Skin epidermis (tissue), 12 donors: ENCODE results near the gene RGS16.

Experiments used
- H3K27ac ChIP-seq, 21 experiments: fragments of 200-600 bp; sonication (generic) in 11 of 21; one replicate each; pipeline ENCODE4 v1.5.0; 2020; ENCODE audit warnings: mild to moderate bottlenecking in 3 of 21, inconsistent platforms in 2 of 21, moderate library complexity in 2 of 21
- H3K4me3 ChIP-seq, 7 experiments: fragments of 200-600 bp; sonication (generic) in 2 of 7; one replicate each; pipeline ENCODE4 v1.5.0; 2020; ENCODE audit warnings: inconsistent platforms in 2 of 7, mild to moderate bottlenecking in 2 of 7, moderate library complexity in 1 of 7

Gene RGS16

DNA sequence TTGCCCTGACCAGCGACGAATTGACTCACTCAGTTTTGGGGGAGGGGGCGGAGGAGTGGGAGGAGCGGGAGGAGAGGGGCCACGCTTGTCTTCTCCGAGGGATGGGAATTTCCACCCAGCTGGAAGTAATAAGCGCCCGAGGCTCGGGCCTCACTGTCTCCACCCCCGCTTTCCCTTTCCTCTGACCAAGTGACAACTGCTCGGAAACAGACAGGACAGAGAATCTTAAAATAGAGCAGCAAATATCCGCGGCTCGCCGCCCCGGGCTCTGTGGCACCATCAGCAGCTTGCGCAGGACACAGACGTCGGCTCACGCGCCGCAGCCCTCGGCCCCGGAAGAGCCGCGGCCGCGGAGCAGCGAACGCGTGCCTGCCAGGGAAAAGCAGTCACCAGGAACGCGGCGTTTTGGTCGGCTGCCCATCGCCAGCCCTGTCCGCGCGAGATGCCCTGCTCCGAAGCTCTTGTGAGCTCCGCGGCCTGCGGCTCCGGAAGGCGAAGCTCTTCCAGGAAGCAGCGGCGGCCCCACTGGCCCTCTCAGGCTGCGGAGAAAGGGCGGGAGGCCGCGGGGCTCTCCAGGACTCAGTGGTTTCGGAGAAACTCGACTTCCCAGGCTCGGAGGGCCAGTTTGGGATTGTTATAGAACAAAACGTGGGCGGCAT, 10.7 kb upstream of the RGS16 start:
- H3K4me3 ChIP-seq = peak overlapping the region; percentile 17 to 46 (median 39)
- H3K27ac ChIP-seq = peak overlapping the region; percentile 49 to 98 (median 88)

DNA sequence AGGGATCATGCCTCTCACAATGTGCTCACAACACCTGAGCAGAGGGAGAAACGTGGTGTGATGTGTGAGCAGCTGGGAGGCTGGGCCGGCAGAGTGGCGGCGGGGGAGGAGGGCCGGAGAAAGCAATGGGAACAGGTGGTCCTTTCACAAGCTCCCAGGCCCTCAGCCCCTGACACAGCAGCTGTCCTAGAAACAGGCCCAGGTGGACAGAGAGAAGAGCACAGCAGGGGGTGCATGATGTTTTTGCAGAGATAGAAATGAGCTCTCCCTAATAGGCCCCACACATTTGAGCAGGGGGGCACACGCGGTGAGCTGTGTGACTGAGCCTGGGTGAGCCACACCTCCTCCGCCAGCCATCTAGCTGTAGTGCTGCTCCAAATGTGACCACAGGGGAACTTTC, 7.6 kb upstream of the RGS16 start:
- Histone ChIP-seq H3K27ac (no peak overlapping the region), H3K4me3 (no peak overlapping the region)

DNA sequence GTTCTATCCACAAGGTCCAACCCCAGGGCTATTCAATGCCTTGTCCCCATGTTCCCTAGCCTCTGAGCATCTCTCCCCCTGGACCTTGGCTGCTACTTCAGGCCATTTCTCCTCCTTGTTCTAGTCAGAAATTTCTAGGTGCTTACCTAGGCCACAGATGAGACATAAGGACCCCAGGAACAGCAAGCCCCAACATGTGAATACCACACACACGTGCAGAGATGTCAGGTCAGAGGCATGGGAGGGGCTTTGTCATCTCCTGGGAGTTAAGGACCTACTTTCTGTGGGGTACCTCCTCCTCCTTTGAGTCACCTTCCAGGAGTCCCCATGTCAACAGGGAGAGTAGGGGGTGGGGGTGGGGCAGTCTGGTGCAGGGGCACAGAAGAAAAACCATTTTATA, 7.1 kb upstream of the RGS16 start:
- Histone ChIP-seq H3K27ac (no peak overlapping the region), H3K4me3 (no peak overlapping the region)

DNA sequence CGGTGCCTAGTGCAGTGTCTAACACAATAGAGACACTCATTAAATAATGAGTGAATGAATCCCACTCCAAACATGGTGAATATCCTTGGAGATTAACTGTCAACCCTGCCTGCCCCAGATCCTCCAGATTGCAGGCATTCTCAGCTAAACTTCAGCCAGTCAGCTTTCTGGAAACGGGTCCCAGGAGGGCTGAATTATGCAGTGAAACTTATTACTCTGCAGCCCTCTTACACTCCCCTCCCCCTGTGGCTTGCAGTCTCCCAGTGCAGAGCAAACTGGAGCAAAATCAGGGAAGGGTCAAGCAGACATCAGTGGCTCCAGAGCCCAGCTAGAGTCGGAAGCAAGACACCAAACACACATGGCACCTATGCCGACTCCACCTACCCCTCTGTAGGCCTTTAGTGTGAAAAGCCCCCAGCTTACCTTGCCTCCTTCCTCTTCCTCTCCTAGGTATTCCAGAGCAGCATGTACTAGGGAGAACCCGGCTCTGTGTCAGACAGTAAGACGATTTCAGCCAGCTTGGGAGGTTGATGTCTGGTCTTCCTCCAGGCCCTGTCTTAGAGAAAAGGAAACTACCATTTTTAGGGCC, 6.5 kb upstream of the RGS16 start:
- Histone ChIP-seq H3K27ac (no peak overlapping the region), H3K4me3 (no peak overlapping the region)

DNA sequence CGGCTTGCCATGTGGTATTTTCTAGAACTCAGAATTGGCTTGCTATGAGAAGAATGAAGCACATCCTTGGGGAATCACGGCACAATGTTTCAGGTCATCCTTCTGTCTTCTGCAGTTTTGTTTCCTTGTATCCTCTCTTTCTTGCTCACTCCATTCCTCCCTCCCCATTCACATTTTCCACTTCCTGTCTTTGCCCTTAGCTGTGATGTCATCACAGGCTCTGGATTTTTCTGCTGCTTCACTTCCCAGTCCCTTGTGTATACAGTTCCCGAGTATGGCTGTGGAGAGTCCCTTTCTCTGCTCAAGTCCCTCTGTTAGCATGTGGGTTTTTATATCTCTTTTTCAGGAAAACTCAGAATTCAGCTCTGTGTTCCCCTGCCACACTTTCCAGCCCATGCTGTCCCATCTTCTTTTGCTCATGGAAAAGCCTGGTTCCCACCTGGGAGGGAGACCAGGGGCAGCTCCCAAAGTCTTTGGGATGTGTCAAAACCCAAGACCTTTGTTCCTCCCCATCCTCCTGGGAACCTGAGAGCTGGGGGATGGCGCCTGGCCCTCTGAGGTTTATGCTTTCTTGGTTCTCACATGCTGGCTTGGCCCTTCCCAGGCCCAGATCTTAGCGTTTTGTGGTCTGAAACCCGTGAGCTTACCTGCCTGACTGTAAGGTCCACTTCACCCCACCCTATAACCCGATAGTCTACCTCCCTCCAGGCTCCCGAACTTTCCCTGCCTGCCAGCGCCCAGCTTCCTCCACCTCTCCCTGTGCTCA, 4.8 kb upstream of the RGS16 start:
- Histone ChIP-seq H3K4me3 (no peak overlapping the region), H3K27ac (peak overlapping the region in 5 of 21 experiments; percentile 4 to 39 (median 32))

DNA sequence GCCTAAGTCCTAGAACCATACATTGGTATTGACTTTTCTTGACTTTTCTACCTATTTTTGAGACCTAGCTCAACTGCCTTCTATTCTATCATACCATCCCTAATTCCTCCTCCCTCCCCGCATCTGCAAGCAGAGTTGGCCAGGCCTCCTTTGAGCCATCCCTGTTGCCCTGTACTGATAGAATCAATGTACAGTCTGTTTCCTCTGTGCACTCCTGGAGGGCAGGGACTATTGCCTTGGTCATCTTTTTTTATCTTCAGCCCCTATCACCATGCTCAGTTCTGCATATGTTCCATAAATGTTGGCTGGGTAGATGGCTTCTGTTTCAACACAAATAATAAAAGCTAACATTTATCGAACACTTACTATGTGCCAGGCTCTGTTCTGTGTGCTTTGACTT, 4.0 kb upstream of the RGS16 start:
- Histone ChIP-seq H3K4me3 (no peak overlapping the region), H3K27ac (no peak overlapping the region)

DNA sequence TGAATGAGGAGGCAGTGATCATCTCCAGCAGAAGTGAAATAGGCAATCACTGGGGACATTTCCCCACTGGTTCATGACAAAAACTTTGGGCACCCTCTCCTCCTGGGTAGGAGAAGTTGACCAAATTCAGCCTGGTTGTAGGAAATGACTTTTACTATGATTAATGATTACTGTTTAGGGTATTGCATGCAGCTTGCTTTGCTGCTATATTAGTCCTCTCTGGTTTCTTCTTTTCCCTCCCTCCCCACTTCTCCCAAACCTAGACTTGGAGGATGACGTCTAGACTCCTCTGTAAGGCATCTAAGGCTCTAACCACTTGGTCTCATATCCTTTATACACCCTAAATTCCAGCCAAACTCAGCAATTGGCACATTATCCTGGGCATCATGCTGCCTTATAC, 3.4 kb upstream of the RGS16 start:
- Histone ChIP-seq H3K27ac (no peak overlapping the region), H3K4me3 (no peak overlapping the region)

DNA sequence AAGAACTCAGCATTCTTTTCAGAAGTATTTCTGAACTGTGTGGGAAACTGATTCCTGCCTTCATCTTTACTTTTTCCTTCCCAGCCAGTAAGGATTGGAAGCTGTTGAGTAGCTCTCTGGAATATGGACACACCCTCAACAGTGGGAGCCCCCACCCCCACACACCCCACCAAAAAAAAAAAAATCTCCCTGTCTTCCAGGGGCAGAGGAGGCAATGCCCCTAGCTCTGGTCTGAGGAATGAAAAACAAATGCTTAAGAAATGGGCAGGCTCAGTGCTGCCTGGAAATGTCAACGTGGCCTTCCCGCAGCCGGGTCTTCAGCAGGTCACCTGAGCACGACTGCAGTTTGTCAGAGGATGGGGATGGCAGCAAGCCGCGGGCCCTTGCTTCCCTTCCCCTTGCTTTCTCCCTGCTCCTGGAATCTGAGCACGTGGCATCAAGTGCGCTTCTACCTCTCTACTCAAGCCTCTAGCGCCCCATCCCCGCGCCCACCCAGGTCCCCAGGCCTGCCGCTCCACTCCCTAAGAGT, 479 bp downstream of the RGS16 start:
- Histone ChIP-seq H3K4me3 (peak overlapping the region; percentile 30 to 63 (median 51)), H3K27ac (peak overlapping the region in 20 of 21 experiments; percentile 3 to 86 (median 62))

DNA sequence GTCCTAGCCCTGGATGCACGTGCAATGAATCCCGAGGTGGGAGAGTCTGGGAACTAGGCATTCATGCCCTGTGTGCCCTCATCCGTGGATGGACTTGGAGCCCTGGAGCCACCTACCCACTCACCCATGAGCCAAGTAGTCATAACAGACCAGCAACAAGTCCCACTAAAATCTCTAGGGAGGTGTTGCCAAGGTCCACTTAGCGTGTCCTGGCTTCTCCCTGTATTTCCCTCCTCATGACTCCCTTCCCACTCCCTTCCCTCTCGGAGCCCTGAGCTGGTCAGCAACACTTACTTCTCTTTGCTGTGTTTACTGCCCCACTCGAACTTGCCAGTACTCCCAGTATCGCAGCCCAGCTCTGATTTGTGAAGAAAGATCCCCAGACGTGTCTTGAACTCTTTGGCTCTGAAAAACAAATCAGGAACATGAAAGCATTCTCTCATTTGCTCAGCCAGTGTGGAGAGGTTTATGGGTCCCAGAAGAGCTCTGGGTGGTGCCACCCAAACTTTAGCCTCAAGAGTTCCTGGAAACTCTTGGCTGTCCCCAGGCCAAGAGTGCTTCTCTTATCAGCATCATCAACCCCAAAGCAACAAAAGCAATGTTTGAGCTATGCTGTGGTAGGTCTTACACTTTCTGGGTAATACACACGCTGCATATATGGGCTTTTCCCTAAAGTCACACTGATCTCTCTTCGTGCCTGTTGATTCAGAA, 1.1 kb downstream of the RGS16 start:
- peak overlapping the region in 13 of 21 experiments; percentile 3 to 86 (median 68) for H3K27ac ChIP-seq

DNA sequence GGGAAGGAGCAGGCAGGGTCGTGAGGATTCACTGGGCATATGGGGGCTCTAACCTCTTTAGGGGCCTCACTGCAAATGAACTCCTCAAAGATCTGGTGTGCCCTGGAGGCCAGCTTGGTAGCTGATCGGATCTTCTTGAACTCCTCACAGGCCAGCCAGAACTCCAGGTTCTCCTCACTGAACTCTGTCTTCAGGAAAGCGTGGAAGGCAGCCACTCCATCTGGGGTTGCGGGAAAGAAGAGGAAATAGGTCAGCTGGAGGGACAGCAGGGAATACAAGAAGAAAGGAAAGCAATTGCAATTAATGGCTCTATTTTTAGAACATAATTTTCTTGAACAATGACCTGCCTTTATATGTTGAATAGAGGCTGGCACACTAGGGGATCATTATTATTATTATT, 2.3 kb downstream of the RGS16 start:
- Histone ChIP-seq H3K4me3 (peak overlapping the region in 5 of 7 experiments; percentile 4 to 63 (median 49)), H3K27ac (peak overlapping the region in 13 of 21 experiments; percentile 0 to 86 (median 30))

More for the DNA sequence above, 1.1 kb downstream of the RGS16 start:
- peak overlapping the region; percentile 30 to 63 (median 51) for H3K4me3 ChIP-seq

DNA sequence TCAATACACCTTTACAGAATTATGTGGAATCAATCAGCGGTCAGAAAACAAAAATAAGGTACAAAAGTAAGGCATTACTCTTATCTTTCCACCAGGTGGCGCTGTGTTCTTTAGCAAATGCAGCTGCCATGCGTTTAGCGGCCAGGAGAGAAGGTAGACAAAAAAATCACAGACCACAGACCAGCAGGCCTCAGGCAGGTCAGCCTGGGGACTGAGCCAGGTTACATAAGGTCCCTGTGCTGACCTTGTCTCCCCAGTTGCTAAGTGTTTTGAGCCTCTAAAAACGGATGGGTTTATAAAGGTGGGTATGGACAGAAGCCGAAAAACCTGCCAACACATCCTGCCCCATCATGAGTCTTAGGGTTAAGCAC, 2.8 kb downstream of the RGS16 start:
- Histone ChIP-seq H3K4me3 (peak overlapping the region in 3 of 7 experiments; percentile 5 to 63 (median 58)), H3K27ac (peak overlapping the region in 12 of 21 experiments; percentile 2 to 86 (median 31))

DNA sequence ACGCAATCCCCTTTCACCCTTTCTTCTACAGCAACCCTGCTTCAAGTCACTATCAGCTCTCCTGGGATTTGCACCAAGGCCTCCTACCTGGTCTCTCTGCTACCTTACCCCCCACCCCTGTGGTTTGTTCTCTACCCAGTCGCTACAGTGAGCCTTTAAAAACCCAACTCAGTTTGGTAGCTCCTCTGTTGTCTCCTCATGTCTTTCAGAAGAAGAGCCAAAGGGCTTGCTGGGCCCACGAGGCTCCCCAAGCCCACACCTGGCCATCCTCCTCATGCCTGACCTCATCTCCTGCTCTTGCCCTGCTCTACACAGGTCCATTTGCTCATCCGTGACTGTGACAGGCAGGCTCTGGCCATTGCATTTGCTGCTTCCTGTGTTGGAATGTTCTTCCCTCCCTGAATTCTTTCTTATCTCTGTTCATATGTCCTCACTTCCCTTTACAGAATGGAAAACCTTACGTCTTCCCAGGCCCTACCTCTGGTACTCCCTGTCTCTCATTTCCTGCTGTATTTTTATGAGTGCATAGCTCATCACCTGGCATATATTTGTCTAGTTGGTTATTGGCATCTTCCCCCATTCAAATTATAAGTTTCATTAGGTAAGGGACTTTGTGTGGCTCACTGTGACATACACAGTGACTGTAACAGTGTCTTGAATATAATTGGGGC, 3.3 kb downstream of the RGS16 start:
- Histone ChIP-seq H3K4me3 (peak overlapping the region in 2 of 7 experiments; percentile 58 to 63), H3K27ac (peak overlapping the region in 6 of 21 experiments; percentile 4 to 82 (median 40))

DNA sequence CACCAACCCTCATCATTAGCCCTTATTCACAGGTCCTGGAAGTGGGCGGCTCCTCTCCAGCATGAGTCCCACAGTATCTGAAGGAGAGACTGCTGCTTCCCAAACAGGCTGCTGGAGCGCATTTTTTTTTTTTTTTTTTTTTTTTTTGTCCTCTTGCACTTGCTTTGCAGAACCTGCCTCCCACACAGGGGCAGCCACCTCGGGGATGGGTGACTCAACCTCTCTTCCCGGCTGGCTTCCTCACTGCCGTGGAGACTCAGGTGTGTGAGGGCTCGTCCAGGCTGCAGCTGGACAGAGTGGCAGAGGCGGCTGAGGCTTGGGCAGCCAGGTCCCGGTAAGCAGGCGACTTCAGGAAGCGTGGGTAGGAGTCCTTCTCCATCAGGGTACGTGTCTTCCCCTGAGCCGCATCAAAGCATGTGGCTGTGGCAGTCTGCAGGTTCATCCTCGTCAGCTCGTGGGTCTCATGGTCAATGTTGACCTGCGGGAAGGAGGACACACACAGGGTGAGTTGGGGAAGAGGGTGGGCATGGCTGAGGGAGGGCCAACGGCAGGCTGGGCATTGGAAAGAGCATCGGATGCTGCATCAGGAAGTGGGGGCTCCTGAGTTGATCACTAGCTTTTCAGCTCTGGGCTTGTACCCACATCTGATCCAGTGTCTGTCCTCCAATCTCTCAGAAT, 4.0 kb downstream of the RGS16 start:
- H3K4me3 ChIP-seq = peak overlapping the region in 1 of 7 experiments; percentile 63
- peak overlapping the region in 1 of 21 experiments; percentile 4 for H3K27ac ChIP-seq

DNA sequence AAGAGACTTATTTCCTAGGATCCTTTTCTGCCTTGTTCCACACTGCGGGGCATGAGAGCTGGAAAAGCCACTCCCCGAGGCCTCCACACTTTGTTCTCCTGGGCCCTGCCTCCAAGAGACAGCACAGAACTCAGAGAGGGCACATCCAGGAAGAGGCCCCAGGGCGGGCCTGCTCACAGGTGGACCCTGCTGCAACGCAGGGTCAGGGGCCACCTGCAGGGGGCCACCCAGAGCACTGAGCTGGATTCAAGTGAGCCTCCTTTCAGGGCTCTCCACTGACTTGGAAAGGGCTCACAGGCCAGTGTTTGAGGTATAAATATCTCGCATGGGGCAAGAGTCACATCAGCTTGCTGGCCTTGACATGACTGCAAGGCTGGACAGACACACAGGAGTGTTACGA, 4.8 kb downstream of the RGS16 start:
- no peak overlapping the region for H3K4me3 ChIP-seq
- peak overlapping the region in 1 of 21 experiments; percentile 12 for H3K27ac ChIP-seq

DNA sequence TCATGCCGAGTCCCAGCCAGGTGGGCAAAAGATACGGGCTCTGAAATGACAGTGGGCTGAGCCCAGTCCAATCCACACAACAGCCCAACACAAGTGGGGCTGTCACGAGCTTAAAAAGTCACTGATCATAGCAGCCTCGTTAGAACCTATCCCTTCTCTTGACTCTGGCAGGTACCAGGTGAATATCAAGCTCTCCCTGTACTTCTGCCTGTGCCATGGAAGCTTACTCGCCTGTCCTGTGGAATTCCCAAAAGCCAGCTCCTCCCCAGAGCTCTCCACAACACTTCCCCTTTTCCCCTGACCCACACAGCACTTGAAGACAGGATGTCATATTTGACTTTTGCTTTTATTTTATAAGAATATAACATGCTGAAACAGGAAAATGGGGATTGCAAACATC, 5.9 kb downstream of the RGS16 start:
- H3K4me3 ChIP-seq = no peak overlapping the region
- H3K27ac ChIP-seq = peak overlapping the region in 2 of 21 experiments; percentile 7 to 12

DNA sequence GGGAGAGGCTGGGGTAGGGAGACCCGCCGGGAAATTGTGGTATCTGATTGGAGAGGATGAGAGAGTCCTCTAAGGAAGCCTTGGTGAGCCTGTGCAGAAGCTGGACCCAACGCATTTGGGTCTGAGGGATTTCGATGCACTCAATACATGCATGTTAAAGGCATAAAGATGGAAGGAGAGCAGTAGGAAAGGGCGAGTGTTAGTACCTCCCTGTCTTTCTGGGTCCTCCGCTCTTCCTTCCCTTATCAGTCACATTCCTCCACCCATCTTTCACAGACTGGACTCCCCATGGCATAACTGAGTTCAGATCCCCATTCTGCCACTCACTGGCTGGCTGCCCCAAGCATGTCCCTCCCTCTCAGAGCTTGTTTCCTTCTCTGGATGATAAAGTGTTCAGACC, 7.3 kb downstream of the RGS16 start:
- Histone ChIP-seq H3K4me3 (no peak overlapping the region), H3K27ac (no peak overlapping the region)

DNA sequence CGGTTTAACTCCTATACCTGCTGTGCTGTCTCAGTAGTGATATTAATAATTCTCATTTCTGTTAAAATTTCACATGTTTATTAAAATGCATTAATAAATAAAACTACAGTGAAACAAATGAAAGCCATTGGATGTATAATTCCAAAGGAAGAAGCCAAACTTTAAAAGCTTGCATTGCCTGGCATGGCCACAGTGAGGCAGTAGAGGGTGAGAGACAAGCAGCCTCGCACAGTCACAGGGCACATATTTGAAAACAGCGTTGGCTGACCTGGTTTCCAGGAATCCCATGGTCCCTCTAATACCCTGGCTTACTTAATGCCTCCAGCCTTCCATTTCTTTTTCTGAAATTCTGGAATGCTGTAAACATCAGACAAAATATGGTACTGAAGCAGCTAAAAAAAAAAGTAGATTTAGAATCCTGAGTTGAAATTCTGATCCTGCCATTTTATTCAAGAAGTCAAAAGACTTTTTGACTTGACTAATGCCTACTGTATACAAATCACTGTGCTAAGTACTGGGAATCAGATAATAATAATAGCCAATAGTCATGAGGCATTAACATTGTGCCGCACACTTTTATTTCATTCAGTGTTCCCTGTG, 8.4 kb downstream of the RGS16 start:
- peak overlapping the region in 1 of 21 experiments; percentile 18 for H3K27ac ChIP-seq
- H3K4me3 ChIP-seq = no peak overlapping the region

DNA sequence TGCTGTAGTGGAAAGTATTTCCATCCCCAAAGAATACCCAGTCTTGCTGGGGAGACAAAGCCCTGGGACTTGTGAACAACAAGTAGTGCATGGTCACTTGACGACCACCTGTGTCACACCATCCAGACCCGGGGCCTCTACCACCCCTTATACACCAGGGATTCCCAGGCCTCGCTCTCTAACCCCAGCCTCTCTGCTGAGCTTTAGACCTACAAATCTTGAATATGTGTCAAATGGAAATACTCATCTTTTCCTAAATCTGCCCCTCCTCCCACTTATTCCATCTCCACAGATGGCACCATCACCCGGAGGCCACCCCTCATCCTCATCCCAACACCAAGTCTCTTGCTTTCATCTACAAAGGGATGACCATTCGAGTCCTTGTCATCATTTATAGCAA, 14.3 kb downstream of the RGS16 start:
- H3K27ac ChIP-seq = peak overlapping the region in 5 of 21 experiments; percentile 90 to 99 (median 93)

More for the DNA sequence above, 14.3 kb downstream of the RGS16 start:
- H3K4me3 ChIP-seq = no peak overlapping the region
